PC-3 (cell line): Measurements from ENCODE around the gene CORO1C. TPM values are rescaled to one million over a fixed set of nuclear protein-coding genes. Genes with fewer than 3 reads are reported as not detected.

Source experiments
- ATAC-seq: fragments of 200-7000 bp; cut with Tn5 transposase; 2 replicates; pipeline ENCODE4 v1.9.1; 2020; ENCODE audit warnings: mild to moderate bottlenecking, moderate library complexity
- BruUV-seq: library from RNA; stranded (reverse); fragments of 400-500 nt; replicated peaks from 2 replicates; lab custom pipeline; 2021; lab: Mats Ljungman, UMichigan
- CTCF ChIA-PET: fragments of 300-600 bp; sonication (Branson Sonifier 250); formaldehyde crosslinking; loops from one replicate; lab custom pipeline; 2022; ENCODE audit warnings: antibody characterized with exemption; lab: Charles Lee
- POLR2A ChIA-PET: fragments of 300-600 bp; sonication (Branson Sonifier 250); formaldehyde crosslinking; loops from one replicate; lab custom pipeline; 2022; ENCODE audit warnings: antibody characterized with exemption; ENCODE audit not compliant: unreplicated experiment; lab: Charles Lee
- DNase-seq: peaks from one replicate; pipeline ENCODE4 v3.0.0-alpha.2; 2015
- H2AFZ ChIP-seq: fragments of 300-600 bp; sonication (generic); 2 replicates; pipeline ENCODE4 v1.6.0; 2016; ENCODE audit warnings: antibody characterized with exemption, low read length
- H3F3A ChIP-seq: fragments of 300-600 bp; sonication (generic); one replicate; pipeline ENCODE4 v1.6.0; 2017; ENCODE audit warnings: antibody characterized with exemption, low read length, control low read depth, mild to moderate bottlenecking; ENCODE audit not compliant: unreplicated experiment
- H3K27ac ChIP-seq: fragments of 300-600 bp; sonication (generic); 2 replicates; pipeline ENCODE4 v1.5.1; 2016; ENCODE audit warnings: mild to moderate bottlenecking, low read length
- H3K27me3 ChIP-seq: fragments of 300-600 bp; sonication (generic); 2 replicates; pipeline ENCODE4 v1.6.1; 2016; ENCODE audit warnings: low read length, mixed read lengths
- H3K36me3 ChIP-seq: fragments of 300-600 bp; sonication (generic); 2 replicates; pipeline ENCODE4 v1.6.1; 2016; ENCODE audit warnings: low read depth, mixed run types, low read length, mixed read lengths
- H3K4me1 ChIP-seq: fragments of 300-600 bp; sonication (generic); 2 replicates; pipeline ENCODE4 v1.5.1; 2016; ENCODE audit warnings: low read length; ENCODE audit not compliant: insufficient read depth
- H3K4me2 ChIP-seq: fragments of 300-600 bp; sonication (generic); 2 replicates; pipeline ENCODE4 v1.6.0; 2016; ENCODE audit warnings: low read length
- H3K4me3 ChIP-seq: fragments of 300-600 bp; sonication (generic); 2 replicates; pipeline ENCODE4 v1.5.1; 2016; ENCODE audit warnings: mild to moderate bottlenecking, low read length, mixed read lengths
- H3K79me2 ChIP-seq: fragments of 300-600 bp; sonication (generic); 2 replicates; pipeline ENCODE4 v1.6.1; 2017; ENCODE audit warnings: low read length, mixed read lengths
- H3K9ac ChIP-seq: fragments of 300-600 bp; sonication (generic); 2 replicates; pipeline ENCODE4 v1.6.0; 2016; ENCODE audit warnings: mild to moderate bottlenecking, low read length
- H3K9me2 ChIP-seq: fragments of 300-600 bp; sonication (generic); replicated peaks from 2 replicates; pipeline ENCODE4 v1.6.1; 2016; ENCODE audit warnings: mixed run types, low read length, mixed read lengths
- H3K9me3 ChIP-seq: fragments of 300-600 bp; sonication (generic); 2 replicates; pipeline ENCODE4 v1.6.1; 2016; ENCODE audit warnings: low read length, mixed read lengths
- H4K20me1 ChIP-seq: fragments of 300-600 bp; sonication (generic); 2 replicates; pipeline ENCODE4 v1.6.1; 2016; ENCODE audit warnings: low read length, mixed read lengths
- EZH2 ChIP-seq: fragments of 300-600 bp; sonication (generic); IDR thresholded peaks from one replicate; pipeline ENCODE4 v1.6.1; 2017; ENCODE audit warnings: antibody characterized with exemption, mild to moderate bottlenecking, low read length; ENCODE audit not compliant: unreplicated experiment
- EZH2phosphoT487 ChIP-seq: fragments of 300-600 bp; sonication (generic); IDR thresholded peaks from 2 replicates; pipeline ENCODE4 v1.6.1; 2018; ENCODE audit warnings: mild to moderate bottlenecking, antibody characterized with exemption, low read length, borderline replicate concordance
- intact Hi-C: fragments of 100-400 bp; cut with micrococcal nuclease; formaldehyde crosslinking; loops from 2 replicates; pipeline ENCODE4 v1.9.0; 2023
- total RNA-seq: library from RNA; depleted of rRNA; stranded (reverse); fragments of >200 nt; gene quantifications from 2 replicates; pipeline ENCODE4 v1.2.3, GENCODE V29; 2014
- TF ChIP-seq, protein P1 (sequence below): fragments of 300-600 bp; sonication (generic); conservative IDR thresholded peaks from 2 replicates; pipeline ENCODE4 v1.5.1; 2017; ENCODE audit warnings: antibody characterized with exemption, low read depth, mild to moderate bottlenecking, low read length

The CORO1C gene
- total RNA-seq, 1 experiment from 2014 or later = 179 TPM

DNA sequence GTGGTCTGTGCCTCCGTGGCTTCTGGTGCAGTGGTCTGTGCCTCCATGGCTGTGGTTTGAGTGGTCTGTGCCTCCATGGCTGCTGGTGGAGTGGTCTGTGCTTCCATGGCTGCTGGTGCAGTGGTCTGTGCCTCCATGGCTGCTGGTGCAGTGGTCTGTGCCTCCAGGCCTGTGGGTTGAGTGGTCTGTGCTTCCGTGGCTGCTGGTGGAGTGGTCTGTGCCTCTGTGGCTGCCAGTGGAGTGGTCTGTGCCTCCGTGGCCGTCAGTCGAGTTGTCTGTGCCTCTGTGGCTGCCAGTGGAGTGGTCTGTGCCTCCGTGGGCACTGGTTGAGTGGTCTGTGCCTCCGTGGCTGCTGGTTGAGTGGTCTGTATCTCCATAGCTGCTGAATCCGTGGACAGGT lies 107.7 kb downstream of the CORO1C start:
- Histone ChIP-seq H3K79me2 (no peaks in the 10 kb centered on the region), H3K36me3 (no peaks in the 10 kb centered on the region), H4K20me1 (no peaks in the 10 kb centered on the region), H3K4me1 (peaks cover 15% of the 10 kb centered on the region), H3F3A (no peaks in the 10 kb centered on the region), H3K27me3 (no peaks in the 10 kb centered on the region), H3K9me3 (no peaks in the 10 kb centered on the region), H3K9me2 (no peaks in the 10 kb centered on the region), H3K4me2 (no peak overlapping the region), H3K4me3 (no peak overlapping the region), H3K9ac (no peak overlapping the region), H2AFZ (no peak overlapping the region), H3K27ac (no peak overlapping the region)
- ATAC-seq (no peak), DNase-seq (no peak)
- intact Hi-C loops = no loop called here
- CTCF ChIA-PET = no interaction called here
- POLR2A ChIA-PET = no interaction called here
- TF ChIP-seq, protein P1, sequence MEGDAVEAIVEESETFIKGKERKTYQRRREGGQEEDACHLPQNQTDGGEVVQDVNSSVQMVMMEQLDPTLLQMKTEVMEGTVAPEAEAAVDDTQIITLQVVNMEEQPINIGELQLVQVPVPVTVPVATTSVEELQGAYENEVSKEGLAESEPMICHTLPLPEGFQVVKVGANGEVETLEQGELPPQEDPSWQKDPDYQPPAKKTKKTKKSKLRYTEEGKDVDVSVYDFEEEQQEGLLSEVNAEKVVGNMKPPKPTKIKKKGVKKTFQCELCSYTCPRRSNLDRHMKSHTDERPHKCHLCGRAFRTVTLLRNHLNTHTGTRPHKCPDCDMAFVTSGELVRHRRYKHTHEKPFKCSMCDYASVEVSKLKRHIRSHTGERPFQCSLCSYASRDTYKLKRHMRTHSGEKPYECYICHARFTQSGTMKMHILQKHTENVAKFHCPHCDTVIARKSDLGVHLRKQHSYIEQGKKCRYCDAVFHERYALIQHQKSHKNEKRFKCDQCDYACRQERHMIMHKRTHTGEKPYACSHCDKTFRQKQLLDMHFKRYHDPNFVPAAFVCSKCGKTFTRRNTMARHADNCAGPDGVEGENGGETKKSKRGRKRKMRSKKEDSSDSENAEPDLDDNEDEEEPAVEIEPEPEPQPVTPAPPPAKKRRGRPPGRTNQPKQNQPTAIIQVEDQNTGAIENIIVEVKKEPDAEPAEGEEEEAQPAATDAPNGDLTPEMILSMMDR = no peak
- TF ChIP-seq EZH2phosphoT487 (no peak), EZH2 (no peak)
- BruUV-seq = no TSS peak

DNA sequence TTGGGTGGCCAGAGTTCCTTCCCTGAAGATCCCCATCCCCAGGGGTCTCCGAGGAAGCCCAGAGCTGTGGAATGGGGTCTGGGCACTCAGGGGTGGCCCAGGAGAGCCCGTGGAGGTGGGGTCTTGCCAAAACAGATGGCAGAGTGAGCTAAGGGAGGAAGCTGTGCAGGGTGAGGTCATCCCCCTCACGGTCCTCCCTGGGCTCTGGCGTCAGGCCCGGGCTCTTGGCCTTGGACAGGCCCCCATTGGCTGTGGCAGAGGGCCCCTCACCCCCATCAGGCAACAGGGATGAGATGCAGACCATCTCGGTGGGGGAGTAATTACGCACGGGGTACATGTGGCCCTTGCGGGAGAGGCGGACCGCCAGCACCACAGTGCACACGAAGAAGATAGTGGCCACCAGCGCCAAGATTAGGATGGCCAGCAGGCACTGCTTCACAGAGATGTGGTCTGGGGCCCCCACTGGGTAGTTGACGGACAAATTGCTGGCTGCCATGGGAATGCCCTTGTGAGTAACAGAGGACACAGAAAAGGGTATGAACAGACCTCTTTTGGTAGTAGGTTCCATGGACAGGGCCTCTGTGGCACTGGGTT lies 108.3 kb downstream of the CORO1C start:
- Histone ChIP-seq H3K79me2 (no peaks in the 10 kb centered on the region), H3K4me3 (no peak overlapping the region), H3K36me3 (no peaks in the 10 kb centered on the region), H3F3A (no peaks in the 10 kb centered on the region), H3K27me3 (no peaks in the 10 kb centered on the region), H2AFZ (no peak overlapping the region), H3K9me2 (no peaks in the 10 kb centered on the region), H3K27ac (no peak overlapping the region), H3K4me2 (no peak overlapping the region), H3K4me1 (peaks cover 14% of the 10 kb centered on the region), H3K9me3 (no peaks in the 10 kb centered on the region), H3K9ac (no peak overlapping the region), H4K20me1 (no peaks in the 10 kb centered on the region)
- TF ChIP-seq EZH2phosphoT487 (no peak), EZH2 (no peak)
- TF ChIP-seq, protein P1 = no peak
- DNase-seq = no peak
- BruUV-seq = no TSS peak
- ChIA-PET CTCF (no interaction called here), POLR2A (no interaction called here)
- intact Hi-C loops = no loop called here
- ATAC-seq = no peak

DNA sequence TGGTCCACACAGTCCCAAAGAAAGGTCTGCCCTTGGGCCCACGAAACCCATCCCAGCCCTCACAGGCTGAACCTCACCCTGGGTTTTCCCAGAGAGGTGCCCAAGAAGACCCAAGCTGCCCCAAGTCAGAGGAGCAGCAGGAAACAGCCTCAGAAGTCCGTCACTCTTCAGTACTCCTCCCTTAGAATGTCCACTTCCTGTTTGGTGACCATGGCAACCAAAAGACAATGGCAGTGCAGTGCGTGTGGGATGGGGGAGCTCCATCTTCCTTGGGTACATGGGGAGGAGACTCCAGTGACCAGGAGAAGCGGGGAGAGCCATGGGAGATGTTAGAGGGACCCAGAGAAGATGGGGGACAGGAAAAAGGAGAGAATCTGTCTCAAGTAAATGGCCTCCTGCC lies 108.9 kb downstream of the CORO1C start:
- Histone ChIP-seq H2AFZ (no peak overlapping the region), H3K9me3 (no peaks in the 10 kb centered on the region), H3K4me3 (no peak overlapping the region), H3K36me3 (no peaks in the 10 kb centered on the region), H3K4me2 (no peak overlapping the region), H3K27me3 (no peaks in the 10 kb centered on the region), H3K9ac (no peak overlapping the region), H3K27ac (no peak overlapping the region), H3F3A (no peaks in the 10 kb centered on the region), H4K20me1 (no peaks in the 10 kb centered on the region), H3K79me2 (no peaks in the 10 kb centered on the region), H3K4me1 (peaks cover 11% of the 10 kb centered on the region), H3K9me2 (no peaks in the 10 kb centered on the region)
- TF ChIP-seq EZH2phosphoT487 = no peak
- TF ChIP-seq, protein P1 = no peak
- TF ChIP-seq EZH2 = no peak
- DNase-seq (no peak), ATAC-seq (no peak)
- intact Hi-C loops = no loop called here
- CTCF ChIA-PET = no interaction called here
- POLR2A ChIA-PET = no interaction called here
- no TSS peak for BruUV-seq
